ENCODE results near the gene ENO3. TPM values are rescaled to one million over a fixed set of nuclear protein-coding genes. Genes with fewer than 3 reads are reported as not detected.

ENO3 gene
- total and polyA plus RNA-seq, 2 experiments from 2014 or later, result 12.1 to 19.6 TPM

DNA sequence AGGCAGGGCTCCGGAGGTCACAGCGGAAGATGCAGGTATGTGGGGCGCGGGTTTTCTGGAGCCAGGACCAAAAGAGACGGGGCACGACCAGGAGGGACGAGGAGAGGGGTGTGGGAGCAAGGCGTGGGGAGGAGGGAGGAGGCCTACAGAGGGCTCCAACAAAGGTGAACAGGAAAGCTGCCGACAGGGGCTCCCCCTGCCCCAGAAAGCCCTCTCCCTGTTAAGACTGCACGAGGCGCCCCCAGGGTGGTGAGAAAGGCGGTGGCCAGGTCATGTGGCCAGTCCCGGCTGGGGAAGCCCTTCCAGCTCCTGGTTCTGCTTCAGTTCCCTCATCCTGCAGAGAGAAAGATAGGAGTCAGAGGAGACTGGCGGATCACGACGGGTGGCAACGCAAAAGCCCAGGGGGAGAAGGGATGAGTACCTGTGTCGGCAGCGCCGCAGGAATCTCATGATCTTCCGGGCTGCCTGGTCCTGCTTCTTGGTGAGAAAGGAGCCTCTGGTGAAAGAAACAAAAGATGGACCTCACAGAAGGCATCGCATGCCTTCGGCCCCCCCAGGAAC lies 17.6 kb downstream of the ENO3 start (continued):
- TF ChIP-seq, protein P1, sequence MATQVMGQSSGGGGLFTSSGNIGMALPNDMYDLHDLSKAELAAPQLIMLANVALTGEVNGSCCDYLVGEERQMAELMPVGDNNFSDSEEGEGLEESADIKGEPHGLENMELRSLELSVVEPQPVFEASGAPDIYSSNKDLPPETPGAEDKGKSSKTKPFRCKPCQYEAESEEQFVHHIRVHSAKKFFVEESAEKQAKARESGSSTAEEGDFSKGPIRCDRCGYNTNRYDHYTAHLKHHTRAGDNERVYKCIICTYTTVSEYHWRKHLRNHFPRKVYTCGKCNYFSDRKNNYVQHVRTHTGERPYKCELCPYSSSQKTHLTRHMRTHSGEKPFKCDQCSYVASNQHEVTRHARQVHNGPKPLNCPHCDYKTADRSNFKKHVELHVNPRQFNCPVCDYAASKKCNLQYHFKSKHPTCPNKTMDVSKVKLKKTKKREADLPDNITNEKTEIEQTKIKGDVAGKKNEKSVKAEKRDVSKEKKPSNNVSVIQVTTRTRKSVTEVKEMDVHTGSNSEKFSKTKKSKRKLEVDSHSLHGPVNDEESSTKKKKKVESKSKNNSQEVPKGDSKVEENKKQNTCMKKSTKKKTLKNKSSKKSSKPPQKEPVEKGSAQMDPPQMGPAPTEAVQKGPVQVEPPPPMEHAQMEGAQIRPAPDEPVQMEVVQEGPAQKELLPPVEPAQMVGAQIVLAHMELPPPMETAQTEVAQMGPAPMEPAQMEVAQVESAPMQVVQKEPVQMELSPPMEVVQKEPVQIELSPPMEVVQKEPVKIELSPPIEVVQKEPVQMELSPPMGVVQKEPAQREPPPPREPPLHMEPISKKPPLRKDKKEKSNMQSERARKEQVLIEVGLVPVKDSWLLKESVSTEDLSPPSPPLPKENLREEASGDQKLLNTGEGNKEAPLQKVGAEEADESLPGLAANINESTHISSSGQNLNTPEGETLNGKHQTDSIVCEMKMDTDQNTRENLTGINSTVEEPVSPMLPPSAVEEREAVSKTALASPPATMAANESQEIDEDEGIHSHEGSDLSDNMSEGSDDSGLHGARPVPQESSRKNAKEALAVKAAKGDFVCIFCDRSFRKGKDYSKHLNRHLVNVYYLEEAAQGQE (IDR thresholded peaks at IDR 0.05; ENCODE audit: unreplicated experiment), result no peak
- TF ChIP-seq EZH2phosphoT487 (IDR thresholded peaks at IDR 0.05; ENCODE audit: unreplicated experiment) (no peak), JUNB (IDR thresholded peaks at IDR 0.05; ENCODE audit: unreplicated experiment) (no peak)
- TF ChIP-seq, protein P2, sequence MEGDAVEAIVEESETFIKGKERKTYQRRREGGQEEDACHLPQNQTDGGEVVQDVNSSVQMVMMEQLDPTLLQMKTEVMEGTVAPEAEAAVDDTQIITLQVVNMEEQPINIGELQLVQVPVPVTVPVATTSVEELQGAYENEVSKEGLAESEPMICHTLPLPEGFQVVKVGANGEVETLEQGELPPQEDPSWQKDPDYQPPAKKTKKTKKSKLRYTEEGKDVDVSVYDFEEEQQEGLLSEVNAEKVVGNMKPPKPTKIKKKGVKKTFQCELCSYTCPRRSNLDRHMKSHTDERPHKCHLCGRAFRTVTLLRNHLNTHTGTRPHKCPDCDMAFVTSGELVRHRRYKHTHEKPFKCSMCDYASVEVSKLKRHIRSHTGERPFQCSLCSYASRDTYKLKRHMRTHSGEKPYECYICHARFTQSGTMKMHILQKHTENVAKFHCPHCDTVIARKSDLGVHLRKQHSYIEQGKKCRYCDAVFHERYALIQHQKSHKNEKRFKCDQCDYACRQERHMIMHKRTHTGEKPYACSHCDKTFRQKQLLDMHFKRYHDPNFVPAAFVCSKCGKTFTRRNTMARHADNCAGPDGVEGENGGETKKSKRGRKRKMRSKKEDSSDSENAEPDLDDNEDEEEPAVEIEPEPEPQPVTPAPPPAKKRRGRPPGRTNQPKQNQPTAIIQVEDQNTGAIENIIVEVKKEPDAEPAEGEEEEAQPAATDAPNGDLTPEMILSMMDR (conservative IDR thresholded peaks at IDR 0.05; ENCODE audit: low read depth in 2 of 2), result no peak

DNA sequence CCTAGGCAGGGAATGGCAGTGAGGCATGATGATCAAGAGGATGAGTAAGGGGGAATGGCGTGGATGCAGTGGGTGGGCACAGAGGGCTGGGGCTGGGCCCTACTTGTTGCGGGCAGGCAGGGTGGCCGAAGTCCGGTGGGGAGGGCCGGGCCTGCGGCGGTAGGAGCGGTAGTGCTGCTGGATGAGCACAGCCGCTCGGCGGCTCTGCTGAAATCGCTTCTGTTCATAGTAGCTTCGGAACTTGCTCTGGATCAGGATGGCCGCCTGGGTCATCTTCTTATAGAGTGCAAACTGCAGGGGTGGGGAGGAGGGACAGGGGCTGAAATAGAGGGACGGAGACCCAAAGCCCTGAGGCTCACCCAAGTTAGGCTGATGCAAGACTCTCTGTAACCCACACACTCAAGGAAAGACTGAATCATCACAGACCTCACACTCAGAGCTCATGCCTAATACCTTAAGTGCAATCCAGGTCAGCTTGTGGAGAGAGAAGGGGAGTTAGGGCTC lies 18.2 kb downstream of the ENO3 start:
- Mint-ChIP-seq H3K27me3 (ENCODE audit: insufficient read depth, low read depth, poor library complexity) (peaks cover 33% of the 10 kb centered on the region), H3K36me3 (ENCODE audit: low read depth) (peaks cover 64% of the 10 kb centered on the region), H3K27ac (no peak overlapping the region), H3K4me3 (no peak overlapping the region), H3K9me3 (peaks cover 17% of the 10 kb centered on the region), H3K4me1 (peaks cover 35% of the 10 kb centered on the region)
- peak overlapping the region; percentile 99 for H3K4me2 ChIP-seq
- DNase-seq (ENCODE audit: low spot score) (no peak), ATAC-seq (no peak)
- no peaks in the 10 kb centered on the region for H3K9me2 ChIP-seq (ENCODE audit: insufficient read depth)
- peak overlapping the region; percentile 97 for H3K27ac ChIP-seq (ENCODE audit: low read depth)
- peaks cover 34% of the 10 kb centered on the region for H3K79me2 ChIP-seq (replicated peaks; ENCODE audit: insufficient read depth)
- peaks cover 12% of the 10 kb centered on the region for H3K27me3 ChIP-seq (ENCODE audit: insufficient read depth)
- H3F3A ChIP-seq (replicated peaks; ENCODE audit: low read depth), result peaks cover 19% of the 10 kb centered on the region; the same call in 1 of the 2 replicates
- peak overlapping the region; percentile 59 for H3K4me3 ChIP-seq
- H2AFZ ChIP-seq, result peak overlapping the region; percentile 63; the same call in 1 of the 2 replicates
- peaks cover 26% of the 10 kb centered on the region for H3K4me1 ChIP-seq (ENCODE audit: insufficient read depth)
- H4K20me1 ChIP-seq (replicated peaks; ENCODE audit: insufficient read depth), result 0 out of 2 replicates have a peak, but pooled peaks cover 9% of the 10 kb centered on the region
- H3K36me3 ChIP-seq (ENCODE audit: insufficient read depth), result no peaks in the 10 kb centered on the region; the same call in 1 of the 2 replicates
- no peak for TF ChIP-seq STAT1 (IDR thresholded peaks at IDR 0.05; ENCODE audit: unreplicated experiment)
- TF ChIP-seq, protein P2 (conservative IDR thresholded peaks at IDR 0.05; ENCODE audit: low read depth in 2 of 2), result no peak
- TF ChIP-seq EZH2phosphoT487 (IDR thresholded peaks at IDR 0.05; ENCODE audit: unreplicated experiment), result no peak
- no peak for TF ChIP-seq CREB1 (CRISPR knock-in tag; IDR thresholded peaks at IDR 0.05; ENCODE audit: low read depth)
- no peak for TF ChIP-seq JUNB (IDR thresholded peaks at IDR 0.05; ENCODE audit: unreplicated experiment)
- TF ChIP-seq EZH2 (IDR thresholded peaks at IDR 0.05; ENCODE audit: low read depth, unreplicated experiment), result no peak
- TF ChIP-seq, protein P3, sequence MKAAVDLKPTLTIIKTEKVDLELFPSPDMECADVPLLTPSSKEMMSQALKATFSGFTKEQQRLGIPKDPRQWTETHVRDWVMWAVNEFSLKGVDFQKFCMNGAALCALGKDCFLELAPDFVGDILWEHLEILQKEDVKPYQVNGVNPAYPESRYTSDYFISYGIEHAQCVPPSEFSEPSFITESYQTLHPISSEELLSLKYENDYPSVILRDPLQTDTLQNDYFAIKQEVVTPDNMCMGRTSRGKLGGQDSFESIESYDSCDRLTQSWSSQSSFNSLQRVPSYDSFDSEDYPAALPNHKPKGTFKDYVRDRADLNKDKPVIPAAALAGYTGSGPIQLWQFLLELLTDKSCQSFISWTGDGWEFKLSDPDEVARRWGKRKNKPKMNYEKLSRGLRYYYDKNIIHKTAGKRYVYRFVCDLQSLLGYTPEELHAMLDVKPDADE (IDR thresholded peaks at IDR 0.05), result no peak
